ENCODE measurements around the gene LRRC37A.
"Not testable (repeated sequence)": the region's sequence is repeated elsewhere in the genome, so short reads cannot be mapped to it uniquely, and the experiment has no call there.

- peak; percentile 49 to 86 (median 77) for TF ChIP-seq CTCF (IDR thresholded peaks at IDR 0.05)
- TF ChIP-seq POLR2A (IDR thresholded peaks at IDR 0.05), result not testable (repeated sequence)
Observed at GRCh38 chr17:46286764-46287221, 8.1 kb upstream of the LRRC37A start.

All from adrenal gland (tissue), 5 donors.